Loucy (cell line): Measurements from ENCODE around the gene TLK1.
"Not testable (repeated sequence)": the region's sequence is repeated elsewhere in the genome, so short reads cannot be mapped to it uniquely, and the experiment has no call there.

Source experiments
- H2AFZ ChIP-seq: fragments of 200-600 bp; sonication (generic); 2 replicates; pipeline ENCODE4 v1.6.0; 2016; ENCODE audit warnings: antibody characterized with exemption, mild to moderate bottlenecking, low read length, moderate library complexity
- H3F3A ChIP-seq: fragments of 200-600 bp; 2 replicates; pipeline ENCODE4 v1.6.0; 2016; ENCODE audit warnings: antibody characterized with exemption, low read depth, mild to moderate bottlenecking
- H3K27me3 ChIP-seq: fragments of 200-600 bp; sonication (generic); 2 replicates; pipeline ENCODE4 v1.6.1; 2014; ENCODE audit warnings: low read length, mild to moderate bottlenecking; ENCODE audit not compliant: insufficient read depth, poor library complexity, severe bottlenecking
- H3K36me3 ChIP-seq: fragments of 200-600 bp; sonication (generic); 2 replicates; pipeline ENCODE4 v1.6.1; 2016; ENCODE audit warnings: low read length; ENCODE audit not compliant: insufficient read depth
- H3K4me1 ChIP-seq: fragments of 200-600 bp; sonication (generic); 2 replicates; pipeline ENCODE4 v1.5.1; 2014; ENCODE audit warnings: low read length, mild to moderate bottlenecking; ENCODE audit not compliant: insufficient read depth, poor library complexity, severe bottlenecking
- H3K4me2 ChIP-seq: fragments of 200-600 bp; sonication (generic); 2 replicates; pipeline ENCODE4 v1.6.0; 2014; ENCODE audit warnings: antibody characterized with exemption, low read length, low read depth, mild to moderate bottlenecking; ENCODE audit not compliant: poor library complexity, severe bottlenecking
- H3K4me3 ChIP-seq: fragments of 200-600 bp; sonication (generic); 2 replicates; pipeline ENCODE4 v1.5.1; 2014; ENCODE audit warnings: low read length, mild to moderate bottlenecking, mixed read lengths; ENCODE audit not compliant: poor library complexity, severe bottlenecking
- H3K79me2 ChIP-seq: fragments of 200-600 bp; sonication (generic); 2 replicates; pipeline ENCODE4 v1.6.1; 2014; ENCODE audit warnings: low read length; ENCODE audit not compliant: insufficient read depth
- H3K9ac ChIP-seq: fragments of 200-600 bp; sonication (generic); 2 replicates; pipeline ENCODE4 v1.6.0; 2014; ENCODE audit warnings: mild to moderate bottlenecking, low read depth, low read length, moderate library complexity; ENCODE audit not compliant: poor library complexity, severe bottlenecking
- H3K9me2 ChIP-seq: fragments of 200-600 bp; sonication (generic); replicated peaks from 2 replicates; pipeline ENCODE4 v1.6.1; 2016; ENCODE audit warnings: low read depth, low read length, mixed read lengths
- H3K9me3 ChIP-seq: fragments of 200-600 bp; sonication (generic); 2 replicates; pipeline ENCODE4 v1.6.1; 2014; ENCODE audit warnings: mild to moderate bottlenecking, antibody characterized with exemption, low read length, low read depth; ENCODE audit not compliant: insufficient read depth
- H4K20me1 ChIP-seq: fragments of 200-600 bp; sonication (generic); 2 replicates; pipeline ENCODE4 v1.6.0; 2014; ENCODE audit warnings: antibody characterized with exemption, low read length, mild to moderate bottlenecking; ENCODE audit not compliant: insufficient read depth, poor library complexity, severe bottlenecking
- EZH2phosphoT487 ChIP-seq: fragments of 200-600 bp; IDR thresholded peaks from 2 replicates; pipeline ENCODE4 v1.6.1; 2018; ENCODE audit warnings: antibody characterized with exemption, mild to moderate bottlenecking, moderate library complexity, borderline replicate concordance
- TF ChIP-seq, protein P1 (sequence below): fragments of 200-600 bp; sonication (generic); conservative IDR thresholded peaks from 2 replicates; pipeline ENCODE4 v1.5.1; 2014; ENCODE audit warnings: mild to moderate bottlenecking, antibody characterized with exemption, low read length

Gene TLK1

DNA sequence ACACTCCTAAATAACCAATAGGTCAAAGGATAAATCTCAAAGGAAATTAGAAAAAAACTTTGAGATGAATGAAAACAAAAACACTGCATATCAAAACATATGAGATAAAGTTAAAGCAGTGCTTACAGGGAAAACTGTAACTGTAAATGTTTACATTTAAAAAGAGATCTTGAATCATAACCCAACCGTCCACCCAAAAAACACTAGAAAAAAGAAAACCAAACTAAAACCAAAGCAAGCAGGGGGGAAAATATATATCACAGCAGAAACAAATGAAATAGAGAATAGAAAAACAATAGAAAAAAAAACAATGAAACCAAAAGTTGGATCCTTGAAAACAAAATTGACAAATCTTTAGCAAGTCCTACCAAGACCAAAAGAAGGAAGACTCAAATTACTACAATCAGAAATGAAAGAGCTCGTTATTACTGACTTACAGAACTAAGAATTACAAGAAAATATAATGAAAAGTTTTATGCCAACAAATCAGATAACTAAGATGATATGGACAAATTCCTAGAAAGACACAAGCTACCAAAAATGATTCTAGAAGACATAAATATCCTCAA is 65.6 kb downstream of the TLK1 start:
- peaks cover 99% of the 10 kb centered on the region for H3K79me2 ChIP-seq
- H2AFZ ChIP-seq = no peak overlapping the region
- H3K36me3 ChIP-seq = peaks cover 36% of the 10 kb centered on the region
- no peaks in the 10 kb centered on the region for H3F3A ChIP-seq
- TF ChIP-seq, protein P1, sequence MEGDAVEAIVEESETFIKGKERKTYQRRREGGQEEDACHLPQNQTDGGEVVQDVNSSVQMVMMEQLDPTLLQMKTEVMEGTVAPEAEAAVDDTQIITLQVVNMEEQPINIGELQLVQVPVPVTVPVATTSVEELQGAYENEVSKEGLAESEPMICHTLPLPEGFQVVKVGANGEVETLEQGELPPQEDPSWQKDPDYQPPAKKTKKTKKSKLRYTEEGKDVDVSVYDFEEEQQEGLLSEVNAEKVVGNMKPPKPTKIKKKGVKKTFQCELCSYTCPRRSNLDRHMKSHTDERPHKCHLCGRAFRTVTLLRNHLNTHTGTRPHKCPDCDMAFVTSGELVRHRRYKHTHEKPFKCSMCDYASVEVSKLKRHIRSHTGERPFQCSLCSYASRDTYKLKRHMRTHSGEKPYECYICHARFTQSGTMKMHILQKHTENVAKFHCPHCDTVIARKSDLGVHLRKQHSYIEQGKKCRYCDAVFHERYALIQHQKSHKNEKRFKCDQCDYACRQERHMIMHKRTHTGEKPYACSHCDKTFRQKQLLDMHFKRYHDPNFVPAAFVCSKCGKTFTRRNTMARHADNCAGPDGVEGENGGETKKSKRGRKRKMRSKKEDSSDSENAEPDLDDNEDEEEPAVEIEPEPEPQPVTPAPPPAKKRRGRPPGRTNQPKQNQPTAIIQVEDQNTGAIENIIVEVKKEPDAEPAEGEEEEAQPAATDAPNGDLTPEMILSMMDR = no peak
- TF ChIP-seq EZH2phosphoT487 = no peak
- peaks cover 23% of the 10 kb centered on the region; the same call in 1 of the 2 replicates for H3K9me3 ChIP-seq
- no peak overlapping the region for H3K4me2 ChIP-seq
- peaks cover 78% of the 10 kb centered on the region for H4K20me1 ChIP-seq
- H3K9me2 ChIP-seq = no peaks in the 10 kb centered on the region
- no peak overlapping the region for H3K9ac ChIP-seq
- H3K4me1 ChIP-seq = no peaks in the 10 kb centered on the region
- H3K27me3 ChIP-seq = no peaks in the 10 kb centered on the region
- H3K4me3 ChIP-seq = no peak overlapping the region

DNA sequence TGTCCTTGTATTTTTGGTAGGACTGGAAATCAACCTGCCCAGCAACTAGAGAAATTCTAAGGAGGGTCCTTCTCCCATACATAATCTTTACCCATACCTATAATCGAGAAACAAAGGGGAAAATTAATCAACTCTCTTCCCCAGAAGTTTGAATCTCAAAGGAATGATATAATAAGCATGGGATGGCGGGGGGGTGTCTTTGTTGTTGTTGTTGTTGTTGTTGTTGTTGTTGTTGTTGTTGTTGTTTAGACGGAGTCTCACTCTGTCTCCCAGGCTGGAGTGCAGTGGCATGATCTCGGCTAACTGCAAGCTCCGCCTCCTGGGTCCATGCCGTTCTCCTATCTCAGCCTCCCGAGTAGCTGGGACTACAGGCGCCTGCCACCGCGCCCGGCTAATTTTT is 69.2 kb downstream of the TLK1 start:
- Histone ChIP-seq H3K79me2 (peaks cover 98% of the 10 kb centered on the region), H3K36me3 (peaks cover 15% of the 10 kb centered on the region; the same call in 1 of the 2 replicates), H4K20me1 (peaks cover 84% of the 10 kb centered on the region)
- not testable (repeated sequence) for H3K4me3 ChIP-seq, H3K4me2 ChIP-seq, H3K9ac ChIP-seq, H3K9me2 ChIP-seq, H3K4me1 ChIP-seq, H3K9me3 ChIP-seq, H2AFZ ChIP-seq, H3K27me3 ChIP-seq, H3F3A ChIP-seq

DNA sequence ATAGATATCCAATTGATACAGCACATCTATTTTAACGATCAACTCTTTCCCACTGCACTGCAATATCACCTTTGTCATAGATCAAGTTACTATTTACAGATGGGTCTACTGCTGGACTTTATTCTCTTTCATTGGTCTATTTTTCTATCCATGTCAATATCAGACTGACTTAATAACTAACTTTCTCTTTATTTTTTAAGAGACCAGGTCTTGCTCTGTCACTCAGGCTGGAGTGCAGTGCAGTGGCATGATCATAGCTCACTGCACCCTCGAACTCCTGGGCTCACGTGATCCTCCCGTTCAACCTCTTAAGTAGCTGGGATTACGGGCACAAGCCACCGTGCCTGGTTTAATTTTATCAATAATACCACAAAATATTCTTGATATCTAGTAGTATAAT is 71.2 kb downstream of the TLK1 start:
- no peak overlapping the region for H2AFZ ChIP-seq
- peaks cover under 1% of the 10 kb centered on the region for H3K4me1 ChIP-seq
- peaks cover 98% of the 10 kb centered on the region for H3K79me2 ChIP-seq

More for the DNA sequence above, 71.2 kb downstream of the TLK1 start:
- Histone ChIP-seq H3K9me2 (no peaks in the 10 kb centered on the region), H3K27me3 (no peaks in the 10 kb centered on the region), H4K20me1 (peaks cover 83% of the 10 kb centered on the region), H3K9ac (no peak overlapping the region), H3K4me3 (no peak overlapping the region), H3K9me3 (no peaks in the 10 kb centered on the region), H3F3A (no peaks in the 10 kb centered on the region), H3K4me2 (no peak overlapping the region), H3K36me3 (peaks cover 15% of the 10 kb centered on the region; the same call in 1 of the 2 replicates)
- TF ChIP-seq, protein P1 = no peak
- no peak for TF ChIP-seq EZH2phosphoT487
